GM12878 (cell line): ENCODE results near the gene E2F7. TPM values are rescaled to one million over a fixed set of nuclear protein-coding genes. Genes with fewer than 3 reads are reported as not detected.

Experiments
- ASH2L ChIP-seq: fragments of 300-600, 200-600 bp; sonication (generic); IDR thresholded peaks from 2 replicates; pipeline ENCODE4 v1.6.1; 2017; ENCODE audit warnings: low read depth, mild to moderate bottlenecking, borderline replicate concordance
- BCL3 ChIP-seq: IDR thresholded peaks from 2 replicates; pipeline ENCODE4 v1.6.1; 2011; ENCODE audit warnings: borderline replicate concordance, low read depth, mild to moderate bottlenecking, moderate library complexity, low read length; ENCODE audit not compliant: insufficient read depth, poor library complexity, severe bottlenecking
- CBX5 ChIP-seq: sonication (generic); IDR thresholded peaks from 2 replicates; pipeline ENCODE4 v1.6.1; 2016; ENCODE audit warnings: low read depth, moderate library complexity, mild to moderate bottlenecking, inconsistent platforms
- CHD2 ChIP-seq: IDR thresholded peaks from 2 replicates; pipeline ENCODE4 v1.6.1; 2011; ENCODE audit warnings: low read depth, low read length, improper control_type of control experiment, borderline replicate concordance
- FOS ChIP-seq: IDR thresholded peaks from 3 replicates; pipeline ENCODE4 v1.6.1; 2011; ENCODE audit warnings: borderline replicate concordance; ENCODE audit not compliant: insufficient read length; ENCODE audit errors: extremely low read depth
- GABPA ChIP-seq: IDR thresholded peaks from 2 replicates; pipeline ENCODE4 v1.6.1; 2014; ENCODE audit warnings: antibody characterized with exemption, low read depth, mild to moderate bottlenecking, inconsistent platforms
- HDAC6 ChIP-seq: fragments of 200-600 bp; sonication (generic); IDR thresholded peaks from one replicate; pipeline ENCODE4 v1.8.0; 2017; ENCODE audit warnings: antibody characterized with exemption; ENCODE audit not compliant: unreplicated experiment
- LARP7 ChIP-seq: fragments of 450-650 bp; IDR thresholded peaks from 2 replicates; pipeline ENCODE4 v1.6.1; 2017; ENCODE audit warnings: mild to moderate bottlenecking
- MXI1 ChIP-seq: fragments of 150-350 bp; IDR thresholded peaks from 2 replicates; pipeline ENCODE4 v1.6.1; 2011; ENCODE audit warnings: low read depth, mild to moderate bottlenecking, inconsistent platforms, low read length, improper control_type of control experiment
- NBN ChIP-seq: fragments of 450-650 bp; IDR thresholded peaks from 2 replicates; pipeline ENCODE4 v1.6.1; 2016
- NFYB ChIP-seq: IDR thresholded peaks from 2 replicates; pipeline ENCODE4 v1.6.1; 2011; ENCODE audit warnings: low read depth, mild to moderate bottlenecking, low read length, improper control_type of control experiment, moderate library complexity; ENCODE audit not compliant: insufficient read depth
- PAX5 ChIP-seq: IDR thresholded peaks from 2 replicates; pipeline ENCODE4 v1.6.1; 2011; ENCODE audit warnings: low read depth, low read length, borderline replicate concordance
- PAX8 ChIP-seq: fragments of 450-650 bp; IDR thresholded peaks from 2 replicates; pipeline ENCODE4 v1.6.1; 2017; ENCODE audit warnings: mild to moderate bottlenecking, moderate library complexity
- PKNOX1 ChIP-seq: fragments of 450-650 bp; IDR thresholded peaks from 2 replicates; pipeline ENCODE4 v1.6.1; 2016; ENCODE audit warnings: mild to moderate bottlenecking
- POLR2A ChIP-seq: IDR thresholded peaks from 2 replicates; pipeline ENCODE4 v1.6.1; 2011; ENCODE audit warnings: low read depth, mild to moderate bottlenecking, low read length
- PRDM15 ChIP-seq: fragments of 450-650 bp; formaldehyde crosslinking; IDR thresholded peaks from 2 replicates; pipeline ENCODE4 v1.4.0; 2020; ENCODE audit warnings: mild to moderate bottlenecking, moderate library complexity
- RELA ChIP-seq: fragments of 450-650 bp; IDR thresholded peaks from 2 replicates; pipeline ENCODE4 v1.8.0; 2014; ENCODE audit warnings: borderline replicate concordance; ENCODE audit not compliant: partially characterized antibody
- TAF1 ChIP-seq: IDR thresholded peaks from 2 replicates; pipeline ENCODE4 v1.6.1; 2011; ENCODE audit warnings: mild to moderate bottlenecking, low read depth, low read length, borderline replicate concordance
- TBL1XR1 ChIP-seq: IDR thresholded peaks from 2 replicates; pipeline ENCODE4 v1.6.1; 2012; ENCODE audit warnings: low read depth, low read length, improper control_type of control experiment
- YBX1 ChIP-seq: fragments of 450-650 bp; IDR thresholded peaks from 2 replicates; pipeline ENCODE4 v1.6.1; 2016; ENCODE audit warnings: antibody characterized with exemption
- ZBED1 ChIP-seq: IDR thresholded peaks from 2 replicates; pipeline ENCODE4 v1.6.1; 2016; ENCODE audit warnings: borderline replicate concordance
- ZBTB4 ChIP-seq: fragments of 450-650 bp; formaldehyde crosslinking; IDR thresholded peaks from 2 replicates; pipeline ENCODE4 v1.4.0; 2022; ENCODE audit warnings: mild to moderate bottlenecking, moderate library complexity
- ZNF217 ChIP-seq: fragments of 450-650 bp; IDR thresholded peaks from 2 replicates; pipeline ENCODE4 v1.6.1; 2017; ENCODE audit warnings: antibody characterized with exemption, mild to moderate bottlenecking
- polyA plus RNA-seq, 11 experiments: library from polyadenylated mRNA; depleted of rRNA in 4 of 11; unstranded in 6 of 11; stranded (reverse) in 5 of 11; fragments of >200 nt; fragmentation: Nextera tagmentation in 4 of 11; fragmentation: Illumina TruSeq in 1 of 11; extraction: Ambion mirVana in 4 of 11; extraction: Trizol in 1 of 11; gene quantifications; 1 replicate in 1 of 11; 2 replicates in 10 of 11; pipeline versions ENCODE4 v1.2.1 to v1.2.3, GENCODE V29; 2011 to 2016; ENCODE audit warnings: inconsistent platforms in 2 of 11, missing spikeins in 2 of 11, low read depth in 1 of 11
- total RNA-seq, 4 experiments: library from RNA; depleted of rRNA in 3 of 4; stranded (reverse); fragments of >200 nt in 3 of 4; fragmentation: Illumina TruSeq in 1 of 4; extraction: Trizol in 1 of 4; gene quantifications; 2 replicates each; pipeline versions ENCODE4 v1.2.1 to v1.2.3, GENCODE V29; 2013 to 2021

The E2F7 gene
- total and polyA plus RNA-seq, 10 of the 15 experiments (the other 5 are each of a cell fraction or from before 2014, with no cell fraction given) = 5.6 to 32.1 (median 19.9) TPM

- TF ChIP-seq CBX5 = 0 out of 2 replicates have a peak, but pooled peaks have one; percentile 55
- no peak for TF ChIP-seq FOS
- TF ChIP-seq PAX8 = no peak
- TF ChIP-seq ZNF217 = no peak
- TF ChIP-seq TAF1 = no peak
- no peak for TF ChIP-seq PRDM15
- peak; percentile 93 for TF ChIP-seq ZBED1
- TF ChIP-seq NFYB = no peak
- no peak for TF ChIP-seq ASH2L
- TF ChIP-seq LARP7 = no peak
- TF ChIP-seq HDAC6 = no peak
- TF ChIP-seq ZBTB4 = no peak
- no peak for TF ChIP-seq RELA
- peak; percentile 64; the same call in 1 of the 2 replicates for TF ChIP-seq NBN
- TF ChIP-seq BCL3 = peak; percentile 76
- 0 out of 2 replicates have a peak, but pooled peaks have one; percentile 42 for TF ChIP-seq PAX5
- TF ChIP-seq CHD2 = no peak; the same call in 1 of the 2 replicates
- 0 out of 2 replicates have a peak, but pooled peaks have one; percentile 21 for TF ChIP-seq GABPA
- TF ChIP-seq YBX1 = no peak
- 0 out of 2 replicates have a peak, but pooled peaks have one; percentile 65 for TF ChIP-seq TBL1XR1
- TF ChIP-seq MXI1 = no peak
- no peak for TF ChIP-seq PKNOX1
- TF ChIP-seq POLR2A = peak; percentile 62
Observed at GRCh38 chr12:77062846-77063461, 2.4 kb downstream of the E2F7 start (continued).
